ENCODE measurements around the gene MRPL58. TPM values are rescaled to one million over a fixed set of nuclear protein-coding genes. Genes with fewer than 3 reads are reported as not detected.
A peak's percentile ranks its signal among the peaks of the same experiment; 100 is the strongest.

Gene MRPL58
- total RNA-seq, 5 donors from 2014 or later (not counting 1 experiment from before 2014, with no cell fraction given): 15.6 to 30.6 (median 26.6) TPM

- Histone ChIP-seq H3K4me3 (ENCODE audit: control insufficient read depth in 1 of 2, extremely low read depth in 1 of 2, low read length in 1 of 2) (no peak overlapping the region), H3K27me3 (replicated peaks in 1 of 2; ENCODE audit: control insufficient read depth in 2 of 2, extremely low read depth in 1 of 2, insufficient read depth in 2 of 2, low read length in 1 of 2) (no peaks in the 10 kb centered on the region), H3K4me1 (ENCODE audit: control insufficient read depth in 1 of 2, extremely low read depth in 1 of 2, insufficient read depth in 2 of 2, low read length in 2 of 2) (peaks cover 4 to 23% of the 10 kb centered on the region in 2 experiments), H3K27ac (ENCODE audit: low read length) (no peak overlapping the region), H3K36me3 (ENCODE audit: control insufficient read depth in 2 of 2, extremely low read depth in 1 of 2, insufficient read depth in 1 of 2, low read length in 1 of 2) (peaks cover 30 to 53% of the 10 kb centered on the region in 2 donors), H3K9me3 (no peaks in the 10 kb centered on the region)
- WGBS (ENCODE audit: insufficient coverage): 98% methylated on average over 11 of the region's 13 CpGs
- no peaks in the 10 kb centered on the region for H3K27me3 Mint-ChIP-seq
- DNase-seq (no peak), ATAC-seq (replicated peaks in 1 of 4) (no peak)
- no peak overlapping the region for H3K27ac Mint-ChIP-seq
- H3K9me3 Mint-ChIP-seq: no peaks in the 10 kb centered on the region
- H3K4me1 Mint-ChIP-seq: peaks cover 22 to 27% (median 26%) of the 10 kb centered on the region in 3 donors
- H3K4me3 Mint-ChIP-seq: no peak overlapping the region
- POLR2A ChIA-PET: interaction anchor here in 1 of 2 donors (0.5 kb wide), 1 partner anchor 23 kb away, joined by 7 read pairs; no protein-coding TSS in a partner anchor
- H3K36me3 Mint-ChIP-seq: peaks cover 32% of the 10 kb centered on the region
- CTCF ChIA-PET: interaction anchor here in 1 of 2 donors (0.6 kb wide), 1 partner anchor 92 kb away, joined by 3 read pairs; no protein-coding TSS in a partner anchor
These were observed 50.7 kb downstream of the MRPL58 start for GRCh38 chr17:75063201-75063600.

- Histone ChIP-seq H3K36me3 (ENCODE audit: control insufficient read depth in 2 of 2, extremely low read depth in 1 of 2, insufficient read depth in 1 of 2, low read length in 1 of 2) (peaks cover 30 to 53% of the 10 kb centered on the region in 2 donors), H3K9me3 (no peaks in the 10 kb centered on the region), H3K27me3 (replicated peaks in 1 of 2; ENCODE audit: control insufficient read depth in 2 of 2, extremely low read depth in 1 of 2, insufficient read depth in 2 of 2, low read length in 1 of 2) (no peaks in the 10 kb centered on the region), H3K4me3 (ENCODE audit: control insufficient read depth in 1 of 2, extremely low read depth in 1 of 2, low read length in 1 of 2) (no peak overlapping the region), H3K27ac (ENCODE audit: low read length) (no peak overlapping the region), H3K4me1 (ENCODE audit: control insufficient read depth in 1 of 2, extremely low read depth in 1 of 2, insufficient read depth in 2 of 2, low read length in 2 of 2) (peaks cover 4 to 23% of the 10 kb centered on the region in 2 experiments)
- no peak overlapping the region for H3K4me3 Mint-ChIP-seq
- CTCF ChIA-PET: interaction anchor here in 1 of 2 donors (0.6 kb wide), 1 partner anchor 91 kb away, joined by 3 read pairs; no protein-coding TSS in a partner anchor
- whole genome bisulfite sequencing (ENCODE audit: insufficient coverage): no CpG with 5 or more reads among the region's 3 CpGs
- POLR2A ChIA-PET: interaction anchor here in 1 of 2 donors (0.5 to 0.6 kb wide), 2 partner anchors 15 to 23 kb away, joined by 3 to 7 read pairs; no protein-coding TSS in a partner anchor
- ATAC-seq (replicated peaks in 1 of 4) (no peak), DNase-seq (no peak)
- peaks cover 23 to 29% (median 27%) of the 10 kb centered on the region in 3 donors for H3K4me1 Mint-ChIP-seq
- H3K27ac Mint-ChIP-seq: no peak overlapping the region
- no peaks in the 10 kb centered on the region for H3K9me3 Mint-ChIP-seq
- peaks cover 32% of the 10 kb centered on the region for H3K36me3 Mint-ChIP-seq
- no peaks in the 10 kb centered on the region for H3K27me3 Mint-ChIP-seq
These were observed 51.2 kb downstream of the MRPL58 start for GRCh38 chr17:75063626-75064025.

- peaks cover 23 to 32% (median 30%) of the 10 kb centered on the region in 3 donors for H3K4me1 Mint-ChIP-seq
- no peak overlapping the region for H3K27ac ChIP-seq (ENCODE audit: low read length)
- H3K27me3 ChIP-seq (replicated peaks in 1 of 2; ENCODE audit: control insufficient read depth in 2 of 2, extremely low read depth in 1 of 2, insufficient read depth in 2 of 2, low read length in 1 of 2): no peaks in the 10 kb centered on the region
- ChIA-PET POLR2A (interaction anchor here in 1 of 2 donors (0.6 kb wide), 1 partner anchor 15 kb away, joined by 3 read pairs; no protein-coding TSS in a partner anchor), CTCF (no interaction called here)
- peaks cover 32% of the 10 kb centered on the region for H3K36me3 Mint-ChIP-seq
- WGBS (ENCODE audit: insufficient coverage): 100% methylated on average over 2 of the region's 11 CpGs
- no peaks in the 10 kb centered on the region for H3K9me3 Mint-ChIP-seq
- ATAC-seq (replicated peaks in 1 of 4) (no peak), DNase-seq (no peak)
- H3K4me1 ChIP-seq (ENCODE audit: control insufficient read depth in 1 of 2, extremely low read depth in 1 of 2, insufficient read depth in 2 of 2, low read length in 2 of 2): peaks cover 4 to 23% of the 10 kb centered on the region in 2 experiments
- no peaks in the 10 kb centered on the region for H3K27me3 Mint-ChIP-seq
- no peaks in the 10 kb centered on the region for H3K9me3 ChIP-seq
- no peak overlapping the region for H3K27ac Mint-ChIP-seq
- H3K4me3 Mint-ChIP-seq: no peak overlapping the region
- no peak overlapping the region for H3K4me3 ChIP-seq (ENCODE audit: control insufficient read depth in 1 of 2, extremely low read depth in 1 of 2, low read length in 1 of 2)
- H3K36me3 ChIP-seq (ENCODE audit: control insufficient read depth in 2 of 2, extremely low read depth in 1 of 2, insufficient read depth in 1 of 2, low read length in 1 of 2): peaks cover 30 to 52% of the 10 kb centered on the region in 2 donors
These were observed 51.6 kb downstream of the MRPL58 start for GRCh38 chr17:75064040-75064439.

- H3K36me3 Mint-ChIP-seq: peaks cover 30% of the 10 kb centered on the region
- no peak overlapping the region for H3K27ac Mint-ChIP-seq
- Histone ChIP-seq H3K27me3 (replicated peaks in 1 of 2; ENCODE audit: control insufficient read depth in 2 of 2, extremely low read depth in 1 of 2, insufficient read depth in 2 of 2, low read length in 1 of 2) (no peaks in the 10 kb centered on the region), H3K4me1 (ENCODE audit: control insufficient read depth in 1 of 2, extremely low read depth in 1 of 2, insufficient read depth in 2 of 2, low read length in 2 of 2) (peaks cover 4 to 23% of the 10 kb centered on the region in 2 experiments), H3K36me3 (ENCODE audit: control insufficient read depth in 2 of 2, extremely low read depth in 1 of 2, insufficient read depth in 1 of 2, low read length in 1 of 2) (peaks cover 30 to 48% of the 10 kb centered on the region in 2 donors), H3K4me3 (ENCODE audit: control insufficient read depth in 1 of 2, extremely low read depth in 1 of 2, low read length in 1 of 2) (no peak overlapping the region), H3K27ac (ENCODE audit: low read length) (no peak overlapping the region), H3K9me3 (no peaks in the 10 kb centered on the region)
- ChIA-PET POLR2A (interaction anchor here in 1 of 2 donors (0.6 kb wide), 1 partner anchor 16 kb away, joined by 3 read pairs; no protein-coding TSS in a partner anchor), CTCF (interaction anchor here in 1 of 2 donors (0.6 kb wide), 1 partner anchor 25 kb away, joined by 3 read pairs; no protein-coding TSS in a partner anchor)
- peaks cover 23 to 30% (median 30%) of the 10 kb centered on the region in 3 donors for H3K4me1 Mint-ChIP-seq
- no peak overlapping the region for H3K4me3 Mint-ChIP-seq
- DNase-seq (no peak), ATAC-seq (replicated peaks in 1 of 4) (no peak)
- no peaks in the 10 kb centered on the region for H3K9me3 Mint-ChIP-seq
- WGBS (ENCODE audit: insufficient coverage): 84% methylated on average over 5 of the region's 8 CpGs
- no peaks in the 10 kb centered on the region for H3K27me3 Mint-ChIP-seq
These were observed 52.0 kb downstream of the MRPL58 start for GRCh38 chr17:75064460-75064859.

GRCh38 chr17:75064867-75065561, 52.5 kb downstream of the MRPL58 start:
- H3K9me3 ChIP-seq: no peaks in the 10 kb centered on the region
- H3K27me3 Mint-ChIP-seq: no peaks in the 10 kb centered on the region
- CTCF ChIA-PET: interaction anchor here in 1 of 2 donors (0.6 kb wide), 1 partner anchor 25 kb away, joined by 3 read pairs; no protein-coding TSS in a partner anchor
- H3K27ac Mint-ChIP-seq: no peak overlapping the region
- no peak overlapping the region for H3K27ac ChIP-seq (ENCODE audit: low read length)
- H3K4me1 ChIP-seq (ENCODE audit: control insufficient read depth in 1 of 2, extremely low read depth in 1 of 2, insufficient read depth in 2 of 2, low read length in 2 of 2): peaks cover 4 to 23% of the 10 kb centered on the region in 2 experiments
- ATAC-seq (replicated peaks in 1 of 4) (no peak), DNase-seq (no peak)
- H3K4me3 ChIP-seq (ENCODE audit: control insufficient read depth in 1 of 2, extremely low read depth in 1 of 2, low read length in 1 of 2): no peak overlapping the region
- H3K36me3 ChIP-seq (ENCODE audit: control insufficient read depth in 2 of 2, extremely low read depth in 1 of 2, insufficient read depth in 1 of 2, low read length in 1 of 2): peaks cover 26 to 44% of the 10 kb centered on the region in 2 donors
- peaks cover 18 to 29% (median 25%) of the 10 kb centered on the region in 3 donors for H3K4me1 Mint-ChIP-seq
- POLR2A ChIA-PET: no interaction called here
- H3K36me3 Mint-ChIP-seq: peaks cover 25% of the 10 kb centered on the region
- no peak overlapping the region for H3K4me3 Mint-ChIP-seq
- H3K27me3 ChIP-seq (replicated peaks in 1 of 2; ENCODE audit: control insufficient read depth in 2 of 2, extremely low read depth in 1 of 2, insufficient read depth in 2 of 2, low read length in 1 of 2): no peaks in the 10 kb centered on the region
- H3K9me3 Mint-ChIP-seq: no peaks in the 10 kb centered on the region
- 93% methylated on average over 17 of the region's 18 CpGs for WGBS (ENCODE audit: insufficient coverage)

- no peaks in the 10 kb centered on the region for H3K9me3 ChIP-seq
- ChIA-PET CTCF (no interaction called here), POLR2A (interaction anchor here in 1 of 2 donors (0.6 to 0.7 kb wide), 2 partner anchors 92 to 195 kb away, joined by 4 to 6 read pairs; no protein-coding TSS in a partner anchor)
- no CpG with 5 or more reads among the region's 6 CpGs for WGBS (ENCODE audit: insufficient coverage)
- no peak overlapping the region for H3K27ac ChIP-seq (ENCODE audit: low read length)
- H3K27me3 ChIP-seq (replicated peaks in 1 of 2; ENCODE audit: control insufficient read depth in 2 of 2, extremely low read depth in 1 of 2, insufficient read depth in 2 of 2, low read length in 1 of 2): no peaks in the 10 kb centered on the region
- H3K4me1 ChIP-seq (ENCODE audit: control insufficient read depth in 1 of 2, extremely low read depth in 1 of 2, insufficient read depth in 2 of 2, low read length in 2 of 2): peaks cover 4 to 23% of the 10 kb centered on the region in 2 experiments
- H3K36me3 Mint-ChIP-seq: peaks cover 22% of the 10 kb centered on the region
- H3K27me3 Mint-ChIP-seq: no peaks in the 10 kb centered on the region
- ATAC-seq (replicated peaks in 1 of 4) (no peak), DNase-seq (no peak)
- no peak overlapping the region for H3K4me3 ChIP-seq (ENCODE audit: control insufficient read depth in 1 of 2, extremely low read depth in 1 of 2, low read length in 1 of 2)
- peak overlapping the region; percentile 55 to 68 for H3K27ac Mint-ChIP-seq
- H3K9me3 Mint-ChIP-seq: no peaks in the 10 kb centered on the region
- H3K4me1 Mint-ChIP-seq: peaks cover 16 to 26% (median 23%) of the 10 kb centered on the region in 3 donors
- peak overlapping the region in 1 of 3 donors; percentile 19 for H3K4me3 Mint-ChIP-seq
- H3K36me3 ChIP-seq (ENCODE audit: control insufficient read depth in 2 of 2, extremely low read depth in 1 of 2, insufficient read depth in 1 of 2, low read length in 1 of 2): peaks cover 26 to 44% of the 10 kb centered on the region in 2 donors
These were observed 53.2 kb downstream of the MRPL58 start for GRCh38 chr17:75065562-75066151.

All from T-cell (primary cell).